HG03039 (cell line): Measurements from ENCODE around the gene P2RX3.
"Not testable (repeated sequence)": the region's sequence is repeated elsewhere in the genome, so short reads cannot be mapped to it uniquely, and the experiment has no call there.

Source experiments
- ATAC-seq: cut with Tn5 transposase; IDR thresholded peaks from one replicate; pipeline ENCODE4 v1.9.1; 2021; ENCODE audit warnings: mild to moderate bottlenecking, moderate library complexity; ENCODE audit not compliant: unreplicated experiment

Gene P2RX3

DNA sequence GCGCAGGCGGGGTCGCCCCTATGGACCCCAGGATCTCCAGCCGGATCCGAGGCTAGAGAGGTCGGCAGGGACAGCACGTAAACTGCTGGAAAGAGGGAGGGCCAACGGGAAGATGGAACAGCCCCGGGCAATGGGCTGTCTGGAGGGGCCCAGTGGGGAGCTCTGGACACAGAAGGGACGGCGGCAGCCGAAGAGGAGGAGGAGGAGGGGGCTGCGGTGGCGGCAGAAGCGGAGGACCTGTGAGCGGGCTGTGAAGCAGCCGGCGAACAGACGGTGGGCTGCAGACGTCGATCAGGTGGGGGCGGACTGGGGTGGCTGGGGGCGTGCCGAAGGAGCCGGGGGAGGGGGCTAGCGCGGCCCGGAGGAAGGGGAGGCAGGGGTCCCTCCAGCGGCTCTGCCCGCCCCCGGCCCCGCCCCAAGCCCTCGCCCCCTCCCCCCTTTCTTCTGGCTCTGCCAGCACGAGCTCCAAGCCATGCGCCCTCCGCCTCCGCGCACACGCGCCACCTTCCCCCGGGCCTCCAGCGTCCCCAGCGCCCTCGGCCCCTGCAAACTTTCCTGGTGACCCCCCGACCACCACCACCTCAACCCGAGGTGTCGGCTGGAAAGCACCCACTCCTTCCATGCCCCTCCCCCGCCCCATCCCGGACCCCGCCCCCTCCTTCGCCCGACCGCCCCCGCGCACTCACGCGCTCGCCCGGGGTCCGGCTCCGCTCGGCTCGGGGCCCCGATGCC is 13.8 kb upstream of the P2RX3 start:
- no peak for ATAC-seq

- peak; percentile 87 for ATAC-seq
Measured at GRCh38 chr11:57324886-57325734, 13.0 kb upstream of the P2RX3 start, which contains the start of gene TNKS1BP1. TNKS1BP1 (minus strand) TSS chr11:57324952; CDS start chr11:57321885, 3,067 bp downstream.

- peak; percentile 0 for ATAC-seq
Measured at GRCh38 chr11:57325735-57326048, 12.5 kb upstream of the P2RX3 start.

DNA sequence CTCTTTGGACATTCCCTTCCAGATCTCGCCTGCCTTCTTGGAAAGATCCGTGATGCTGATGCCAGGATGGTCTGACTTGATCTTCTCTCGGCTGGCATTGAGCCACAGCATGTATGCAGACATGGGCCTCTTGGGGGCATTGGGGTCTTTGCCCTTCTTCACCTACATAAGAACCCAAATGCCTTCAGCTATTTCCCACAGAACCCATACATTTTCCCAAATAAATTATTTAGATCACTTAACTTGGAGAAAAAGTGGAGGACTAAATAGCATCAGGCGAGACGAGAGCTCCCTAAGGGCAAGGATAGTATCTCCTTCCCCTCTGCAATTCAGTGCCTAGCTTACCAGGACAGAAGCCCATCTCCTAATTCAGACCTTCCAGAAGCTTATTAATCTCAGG is 10.4 kb upstream of the P2RX3 start:
- ATAC-seq: no peak

- no peak for ATAC-seq
Measured at GRCh38 chr11:57330029-57330428, 8.1 kb upstream of the P2RX3 start.

- no peak for ATAC-seq
Measured at GRCh38 chr11:57331720-57332119, 6.4 kb upstream of the P2RX3 start.

DNA sequence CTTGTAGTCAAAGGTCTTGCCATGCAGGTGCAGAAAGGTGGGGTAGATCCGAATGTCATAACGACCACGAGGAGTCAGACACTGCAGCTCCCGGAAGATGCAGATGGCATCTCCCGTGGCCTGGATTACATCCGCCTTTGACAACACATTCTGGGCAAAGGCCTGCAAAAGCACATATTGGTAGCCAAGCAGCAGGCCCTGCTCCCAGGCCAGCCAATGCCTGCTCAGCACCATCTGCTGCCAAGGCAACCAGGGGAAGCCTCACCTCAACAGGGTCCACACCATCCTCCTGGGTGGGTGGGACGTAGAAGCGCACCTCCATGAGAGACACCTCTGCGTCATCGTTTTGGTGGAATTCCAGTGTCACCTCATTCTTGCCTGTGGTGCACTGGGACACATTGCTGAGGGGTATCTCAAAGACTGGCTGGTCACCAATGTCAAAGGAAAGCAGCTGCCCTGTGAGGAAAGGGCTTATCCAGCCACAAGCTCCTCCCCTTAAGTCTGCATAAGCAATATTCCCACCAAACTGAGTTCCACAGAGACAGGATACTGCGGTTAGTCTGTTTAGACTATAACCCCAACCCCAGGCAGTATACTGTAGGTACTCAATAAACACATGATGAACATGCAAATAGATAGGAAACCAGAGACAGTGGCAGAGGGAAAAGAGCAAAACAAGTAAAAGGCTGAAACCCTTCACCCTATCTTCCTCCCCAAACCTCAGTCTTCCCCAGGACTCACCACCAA is 5.3 kb upstream of the P2RX3 start:
- ATAC-seq: no peak

- ATAC-seq: no peak
Measured at GRCh38 chr11:57335023-57335342, 3.2 kb upstream of the P2RX3 start.

DNA sequence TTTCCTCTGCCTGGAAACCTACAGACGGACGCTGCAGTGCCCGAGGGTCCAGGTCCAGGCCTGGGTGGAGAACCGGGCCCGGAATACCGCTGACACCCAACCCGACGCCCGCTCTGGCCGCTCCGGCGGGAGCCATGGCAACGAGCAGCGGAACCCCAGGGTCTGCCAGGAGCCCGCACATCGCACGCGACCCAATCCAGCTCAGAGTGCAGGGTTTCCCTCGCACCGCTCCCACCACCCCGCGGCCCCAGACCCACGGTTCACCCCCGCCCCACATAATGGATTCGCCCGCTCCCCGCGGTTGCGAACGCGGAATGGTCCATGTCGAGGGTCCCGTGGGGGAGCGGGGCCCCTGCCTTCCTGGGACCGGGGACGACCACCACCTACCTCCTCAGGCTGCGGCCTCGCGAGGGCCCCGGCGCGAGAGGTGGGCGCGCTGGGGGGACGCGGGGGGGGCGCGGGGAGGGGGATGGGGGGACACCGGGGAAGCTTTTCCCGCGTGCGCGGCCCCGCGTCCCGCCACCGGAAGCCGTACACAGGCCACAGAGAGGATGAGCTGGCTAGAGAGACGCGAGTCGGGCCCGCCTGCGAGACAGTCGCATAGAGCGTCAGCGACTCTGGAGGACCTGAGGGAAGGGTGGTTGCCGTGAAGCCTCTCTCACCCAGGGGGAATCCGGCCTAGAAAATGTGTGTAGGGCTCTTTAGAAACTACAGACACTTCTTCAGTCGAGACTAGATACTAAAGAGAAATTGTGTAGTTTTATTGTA is 2.6 kb upstream of the P2RX3 start, which contains the start of gene SSRP1:
SSRP1 (minus strand) TSS at position 550 of the 768 bp plus-strand sequence. CDS start 771 bp downstream, outside the sequence.
- ATAC-seq: peak; percentile 99

DNA sequence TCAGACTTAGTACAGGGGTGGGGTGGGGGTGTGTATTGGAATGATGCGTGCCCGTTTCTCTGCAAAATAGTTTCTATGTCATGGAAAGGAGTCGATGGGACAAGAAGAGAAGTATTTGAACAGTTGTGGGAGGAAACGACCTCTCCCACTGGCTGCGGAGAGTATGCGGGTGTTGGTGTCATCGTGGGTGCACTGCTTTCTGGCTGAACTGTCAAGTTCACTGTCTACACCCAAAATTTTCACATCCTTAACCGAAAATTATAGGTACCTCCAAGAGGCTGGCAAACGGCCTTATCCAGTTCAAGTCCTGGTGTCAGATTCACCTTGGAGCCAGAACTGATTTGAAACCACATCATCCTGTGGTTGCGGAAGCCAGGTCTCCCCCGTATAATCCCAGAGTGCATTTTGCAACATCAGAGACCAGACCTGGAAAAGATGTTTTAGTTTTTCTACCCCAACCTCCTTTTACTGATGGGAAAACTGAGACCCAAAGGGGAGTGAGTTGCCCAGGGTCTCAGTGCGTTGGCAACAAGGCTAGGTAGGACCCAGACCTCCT is 2.0 kb upstream of the P2RX3 start:
- no peak for ATAC-seq

- not testable (repeated sequence) for ATAC-seq
Measured at GRCh38 chr11:57336856-57337255, 1.3 kb upstream of the P2RX3 start.

DNA sequence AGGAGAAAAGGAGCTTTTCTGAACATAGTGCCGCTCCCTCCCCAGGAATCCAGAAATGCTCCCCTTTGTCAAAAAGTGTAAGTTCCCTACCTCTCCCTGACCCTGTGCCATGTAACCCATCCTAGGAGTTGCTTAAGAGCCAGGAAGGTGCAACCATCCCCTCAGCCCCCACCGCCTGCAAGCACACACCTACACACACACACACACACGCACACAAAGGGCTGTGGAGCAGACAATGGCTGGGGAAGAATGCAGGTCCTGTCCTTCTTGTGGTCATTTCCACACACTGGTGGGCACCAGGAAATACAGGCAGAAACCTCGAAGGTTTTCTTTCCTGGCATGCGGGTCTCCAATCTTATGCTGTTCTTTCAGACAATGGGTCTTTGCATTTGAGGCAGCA is 1.2 kb downstream of the P2RX3 start:
- ATAC-seq: no peak

DNA sequence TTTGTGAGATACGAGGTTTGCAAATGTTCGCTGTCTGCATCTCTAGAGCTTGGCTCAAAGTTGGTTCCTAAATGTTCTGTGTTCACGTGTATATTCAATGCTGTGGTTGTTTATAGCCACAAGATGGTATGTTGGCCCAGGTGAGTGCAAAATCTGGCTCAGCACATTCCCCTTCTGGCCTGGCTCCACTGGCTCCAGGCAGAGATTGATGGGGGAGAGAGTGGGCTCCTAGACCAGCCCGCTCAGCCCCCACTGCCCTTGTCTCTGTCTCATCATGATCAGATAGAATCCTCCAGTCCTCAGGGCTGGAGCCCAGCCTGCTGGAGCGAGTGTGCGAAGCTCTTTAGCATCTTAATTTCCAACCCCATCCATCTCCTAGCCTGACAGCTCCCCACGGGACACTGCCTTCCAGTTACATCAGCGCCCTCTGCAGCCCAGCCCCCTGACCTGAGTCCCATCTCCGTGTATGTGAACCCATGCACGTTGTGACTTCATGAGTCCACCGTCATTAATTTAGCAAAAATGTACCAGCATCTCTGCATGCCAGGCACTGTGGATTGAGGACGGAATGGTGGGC is 2.0 kb downstream of the P2RX3 start:
- no peak for ATAC-seq

DNA sequence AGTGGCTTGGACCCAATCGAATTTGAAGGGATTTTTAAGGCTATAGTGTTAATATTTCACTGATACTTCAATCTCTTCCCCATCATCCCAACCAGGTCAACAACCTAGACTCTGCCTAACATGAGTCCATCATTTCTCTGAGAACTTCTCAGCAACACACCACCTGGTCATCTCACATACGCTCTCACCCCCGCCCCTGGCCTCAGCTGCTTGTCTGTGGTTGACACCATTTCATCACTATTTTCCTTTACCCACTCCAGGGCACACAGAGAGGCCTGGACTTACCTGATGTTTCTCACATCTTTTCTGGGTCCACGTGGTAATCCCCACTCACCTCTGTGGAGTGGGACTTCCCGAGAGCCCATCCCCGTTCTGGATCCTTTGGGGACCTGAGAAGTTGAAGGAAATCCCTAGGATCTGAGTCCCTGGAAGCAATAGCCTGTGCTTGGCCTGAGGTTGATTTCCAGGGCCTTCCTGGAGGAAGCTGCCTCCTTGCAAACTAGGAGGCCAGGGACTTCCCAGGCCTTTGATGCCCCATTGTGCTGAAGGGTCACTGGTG is 3.2 kb downstream of the P2RX3 start:
- no peak for ATAC-seq

DNA sequence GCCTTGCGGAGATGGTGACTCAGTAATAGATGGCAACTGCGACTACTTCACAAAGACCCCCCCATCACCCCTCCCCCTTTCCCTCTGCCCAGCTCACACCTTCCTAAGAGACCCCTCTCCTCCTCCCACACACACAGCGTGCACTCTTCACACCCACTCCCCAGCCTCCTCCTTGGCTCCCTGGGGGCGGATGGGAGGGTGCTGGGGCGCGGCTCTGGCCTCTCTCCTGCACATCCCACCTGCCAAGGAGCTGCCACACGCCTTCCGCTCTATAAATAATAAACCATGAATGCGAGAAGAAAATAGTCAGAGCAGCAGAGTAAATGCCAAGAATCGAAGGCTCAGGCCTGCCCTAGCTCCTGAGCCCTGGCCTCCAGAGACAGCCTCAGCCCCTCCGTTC is 4.5 kb downstream of the P2RX3 start:
- no peak for ATAC-seq

DNA sequence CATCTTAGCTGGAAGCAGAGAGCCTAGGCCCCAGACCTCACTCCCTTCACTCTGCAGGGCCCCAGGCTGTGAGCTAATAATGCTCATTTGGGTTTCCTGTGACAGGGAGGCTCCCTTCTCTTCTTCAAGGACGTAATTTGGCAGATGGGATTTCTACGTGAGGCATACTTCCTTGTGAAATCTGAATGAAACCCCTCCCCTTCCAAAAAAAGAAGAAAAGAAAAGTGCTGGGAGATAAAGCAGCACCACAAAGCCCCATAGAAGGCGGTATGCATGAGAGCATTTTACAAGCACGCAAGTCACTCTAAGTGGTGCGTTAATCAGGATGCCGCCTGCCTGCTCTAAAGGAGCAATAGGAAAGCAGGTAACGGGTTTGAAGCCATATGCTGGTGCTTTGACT is 5.7 kb downstream of the P2RX3 start:
- ATAC-seq: no peak

- no peak for ATAC-seq
Measured at GRCh38 chr11:57344826-57345225, 6.7 kb downstream of the P2RX3 start.

DNA sequence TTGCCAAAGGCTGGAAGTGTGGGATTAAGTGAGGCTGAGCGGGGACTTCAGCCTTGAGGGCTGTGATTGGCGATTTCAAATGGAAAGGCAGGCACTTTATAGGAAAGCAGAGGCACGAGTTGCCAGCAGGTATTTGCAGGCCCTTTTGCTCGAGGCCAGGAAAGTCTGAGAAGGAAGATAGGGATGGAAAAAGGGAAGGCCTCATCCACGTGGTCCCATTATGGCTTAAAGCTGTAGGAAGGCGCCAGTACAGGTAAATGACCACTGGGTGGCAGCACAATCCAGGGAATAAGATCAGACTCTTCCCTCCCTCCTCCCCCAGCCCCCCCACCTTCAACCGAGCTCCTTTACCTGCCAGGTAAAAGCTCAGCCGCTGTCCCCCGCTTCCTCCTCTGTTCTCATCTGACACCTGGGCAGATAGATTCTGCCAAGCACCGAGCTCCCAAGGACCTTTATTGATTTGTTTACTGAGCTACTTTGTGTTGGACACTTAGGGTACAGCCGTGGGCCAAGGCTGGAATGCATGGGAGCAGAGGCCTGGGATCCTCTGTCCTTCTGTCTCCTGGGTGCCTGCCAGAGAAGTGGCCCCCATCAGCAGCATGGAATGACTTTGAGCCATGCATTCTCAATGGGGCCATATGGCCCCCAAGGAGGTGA is 7.5 kb downstream of the P2RX3 start:
- peak; percentile 65 for ATAC-seq

DNA sequence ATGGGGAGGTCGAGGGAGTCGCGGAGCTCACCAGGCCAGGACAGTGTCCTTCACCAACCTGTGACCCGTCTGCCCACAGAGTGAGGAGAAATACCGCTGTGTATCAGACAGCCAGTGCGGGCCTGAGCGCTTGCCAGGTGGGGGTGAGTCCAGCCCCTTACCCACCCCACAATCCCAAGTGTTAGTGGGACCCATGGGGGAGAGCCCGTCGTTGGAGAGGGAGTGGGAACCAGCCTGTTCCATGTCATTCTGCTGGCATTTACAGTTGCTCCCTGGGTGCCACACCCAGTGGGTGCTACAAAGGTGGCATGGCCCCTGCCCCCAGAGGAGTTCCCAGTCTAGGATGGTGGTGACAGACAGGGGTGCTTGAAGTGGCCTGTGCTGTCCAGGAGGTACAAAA is 9.2 kb downstream of the P2RX3 start:
- ATAC-seq: no peak
